Skin epidermis (tissue), 12 donors: Measurements from ENCODE around the gene FBXO46.

Experiments used
- H3K27ac ChIP-seq, 21 experiments: fragments of 200-600 bp; sonication (generic) in 11 of 21; one replicate each; pipeline ENCODE4 v1.5.0; 2020; ENCODE audit warnings: mild to moderate bottlenecking in 3 of 21, inconsistent platforms in 2 of 21, moderate library complexity in 2 of 21
- H3K4me3 ChIP-seq, 7 experiments: fragments of 200-600 bp; sonication (generic) in 2 of 7; one replicate each; pipeline ENCODE4 v1.5.0; 2020; ENCODE audit warnings: inconsistent platforms in 2 of 7, mild to moderate bottlenecking in 2 of 7, moderate library complexity in 1 of 7

Gene FBXO46

GRCh38 chr19:45663800-45664199, 66.9 kb downstream of the FBXO46 start:
- Histone ChIP-seq H3K27ac (no peak overlapping the region), H3K4me3 (no peak overlapping the region)

- no peak overlapping the region for H3K27ac ChIP-seq
- H3K4me3 ChIP-seq: no peak overlapping the region
These were observed 70.1 kb downstream of the FBXO46 start for GRCh38 chr19:45660636-45661035.
